Kasumi-1 (cell line): ENCODE results near the gene ITGA3.
A peak's percentile ranks its signal among the peaks of the same experiment; 100 is the strongest.

Experiments
- DNase-seq, 2 experiments: peaks; one replicate each; lab custom pipeline; 2025; lab: John Stamatoyannopoulos, UW

ITGA3 gene

GRCh38 chr17:50094753-50095619 lies 39.1 kb downstream of the ITGA3 start, which contains the start of gene PDK2:
PDK2 (plus strand) TSS chr17:50095351; CDS start chr17:50095436, 85 bp downstream.
- DNase-seq, result peak; percentile 98 to 99

- peak in 1 of 2 experiments; percentile 55 for DNase-seq
Observed at GRCh38 chr17:50095626-50096037, 39.7 kb downstream of the ITGA3 start.

DNA sequence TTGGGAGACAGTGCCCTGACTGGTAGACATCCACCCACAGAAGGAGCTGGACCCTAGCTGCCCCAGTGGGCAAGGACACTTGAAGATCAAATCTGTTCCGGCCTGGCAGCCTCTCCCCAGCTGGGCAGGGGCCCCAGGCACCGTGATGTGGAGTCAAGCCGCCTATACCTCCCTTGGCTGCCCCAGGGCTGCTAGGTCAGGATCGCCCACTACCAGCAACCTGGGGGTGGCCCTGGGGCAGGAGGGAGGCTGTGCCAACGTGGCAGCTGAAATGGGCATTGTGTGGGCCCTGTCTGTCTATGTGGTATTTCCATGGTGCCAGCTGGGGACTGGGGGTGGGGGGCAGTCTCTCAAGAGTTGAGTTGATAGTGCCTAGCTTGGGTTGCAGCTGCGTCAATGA lies 40.2 kb downstream of the ITGA3 start:
- DNase-seq, result no peak

DNA sequence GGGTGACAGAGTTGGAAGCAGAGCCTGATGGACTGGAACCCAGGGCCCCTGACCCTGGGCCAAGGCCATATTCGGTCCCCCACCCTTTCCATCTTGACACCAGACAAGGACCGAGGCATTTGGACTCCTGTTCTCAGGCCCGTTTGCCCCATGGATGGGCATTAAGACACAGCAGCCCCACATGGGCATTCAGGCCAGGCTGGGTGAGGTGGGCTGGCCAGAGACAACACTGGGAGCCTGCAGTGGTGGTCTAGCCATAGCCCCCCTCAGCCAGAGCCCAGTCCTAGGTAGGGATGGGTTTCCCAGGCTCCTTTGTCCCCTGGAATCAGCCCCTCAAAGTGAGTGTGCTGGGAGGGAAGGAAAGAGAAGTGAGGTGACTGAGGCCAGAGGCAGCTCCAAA lies 40.8 kb downstream of the ITGA3 start:
- no peak for DNase-seq

DNA sequence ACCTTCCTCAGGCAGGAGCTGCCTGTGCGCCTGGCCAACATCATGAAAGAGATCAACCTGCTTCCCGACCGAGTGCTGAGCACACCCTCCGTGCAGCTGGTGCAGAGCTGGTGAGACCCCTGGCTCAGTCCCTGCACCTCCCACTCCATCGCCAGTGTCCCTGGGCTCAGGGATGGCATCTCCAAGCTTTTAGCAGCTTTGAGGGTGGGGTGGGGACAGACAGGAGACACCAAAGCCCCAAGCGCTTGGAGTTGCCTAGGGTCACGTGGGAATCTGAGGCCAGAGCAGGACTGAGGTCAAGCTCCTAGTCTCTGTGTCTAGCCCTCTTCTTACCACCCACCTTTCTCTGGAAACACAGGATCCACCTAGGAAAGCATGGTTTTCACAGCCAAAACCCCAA lies 41.5 kb downstream of the ITGA3 start:
- no peak for DNase-seq

DNA sequence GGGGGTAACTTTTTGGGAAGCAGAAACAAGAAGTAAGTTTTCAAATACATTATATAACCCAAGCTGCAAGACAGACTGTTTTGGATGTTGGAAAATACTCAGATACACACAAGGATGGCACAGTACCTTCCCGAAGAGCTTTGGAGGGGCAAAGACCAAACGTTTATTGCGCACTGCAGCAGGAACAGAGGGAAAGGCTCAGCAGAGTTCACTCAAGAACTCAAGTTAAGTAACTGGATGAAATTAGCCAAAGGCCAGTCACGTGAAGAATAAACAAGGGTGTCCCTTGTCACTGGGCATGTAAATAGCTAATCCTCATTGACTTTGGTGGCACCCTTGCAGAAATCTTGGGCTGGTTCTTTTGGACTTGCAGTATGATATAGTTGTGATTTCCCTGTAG lies 42.0 kb downstream of the ITGA3 start:
- DNase-seq, result no peak

- DNase-seq, result no peak
Observed at GRCh38 chr17:50098583-50098982, 42.7 kb downstream of the ITGA3 start.

- DNase-seq, result no peak
Observed at GRCh38 chr17:50099003-50099402, 43.1 kb downstream of the ITGA3 start.

- no peak for DNase-seq
Observed at GRCh38 chr17:50100480-50100883, 44.6 kb downstream of the ITGA3 start.

DNA sequence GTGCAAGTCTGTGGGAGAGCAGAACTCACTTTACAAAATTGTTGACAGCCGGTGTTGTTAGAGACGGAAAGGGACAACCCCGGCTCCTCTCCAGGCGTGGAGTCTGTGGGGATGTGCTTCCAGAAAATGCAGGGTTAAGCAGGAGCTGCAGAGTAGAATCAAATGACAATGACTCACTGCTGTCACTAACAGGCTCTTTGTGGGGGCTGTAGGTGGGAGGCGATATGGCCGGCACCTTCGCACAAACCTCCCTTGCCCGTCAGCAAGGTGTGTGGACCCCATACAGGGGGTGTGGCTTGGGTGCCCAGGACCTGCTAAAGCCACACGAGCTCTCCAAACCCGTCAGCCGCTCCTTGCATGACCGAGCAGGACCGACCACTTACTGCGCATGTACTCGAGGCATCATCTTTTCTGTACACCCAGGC lies 45.0 kb downstream of the ITGA3 start:
- DNase-seq, result no peak

- DNase-seq, result no peak
Observed at GRCh38 chr17:50101346-50102163, 45.6 kb downstream of the ITGA3 start.

GRCh38 chr17:50102164-50102991 lies 46.5 kb downstream of the ITGA3 start:
- no peak for DNase-seq

GRCh38 chr17:50103252-50103651 lies 47.3 kb downstream of the ITGA3 start:
- DNase-seq, result no peak

- no peak for DNase-seq
Observed at GRCh38 chr17:50103941-50104340, 48.0 kb downstream of the ITGA3 start.

DNA sequence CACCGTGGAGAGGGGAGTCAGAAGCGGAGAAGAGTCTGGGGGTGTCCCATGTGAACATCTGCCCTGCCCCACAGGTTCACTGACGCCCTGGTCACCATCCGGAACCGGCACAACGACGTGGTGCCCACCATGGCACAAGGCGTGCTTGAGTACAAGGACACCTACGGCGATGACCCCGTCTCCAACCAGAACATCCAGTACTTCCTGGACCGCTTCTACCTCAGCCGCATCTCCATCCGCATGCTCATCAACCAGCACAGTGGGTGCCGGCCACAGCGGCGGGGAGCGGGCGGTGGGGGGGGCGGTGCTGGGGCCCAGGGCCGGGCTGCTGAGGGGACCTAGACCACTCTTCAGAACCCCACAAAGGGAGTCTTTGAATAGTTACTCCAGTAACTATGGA lies 49.9 kb downstream of the ITGA3 start:
- DNase-seq, result no peak

DNA sequence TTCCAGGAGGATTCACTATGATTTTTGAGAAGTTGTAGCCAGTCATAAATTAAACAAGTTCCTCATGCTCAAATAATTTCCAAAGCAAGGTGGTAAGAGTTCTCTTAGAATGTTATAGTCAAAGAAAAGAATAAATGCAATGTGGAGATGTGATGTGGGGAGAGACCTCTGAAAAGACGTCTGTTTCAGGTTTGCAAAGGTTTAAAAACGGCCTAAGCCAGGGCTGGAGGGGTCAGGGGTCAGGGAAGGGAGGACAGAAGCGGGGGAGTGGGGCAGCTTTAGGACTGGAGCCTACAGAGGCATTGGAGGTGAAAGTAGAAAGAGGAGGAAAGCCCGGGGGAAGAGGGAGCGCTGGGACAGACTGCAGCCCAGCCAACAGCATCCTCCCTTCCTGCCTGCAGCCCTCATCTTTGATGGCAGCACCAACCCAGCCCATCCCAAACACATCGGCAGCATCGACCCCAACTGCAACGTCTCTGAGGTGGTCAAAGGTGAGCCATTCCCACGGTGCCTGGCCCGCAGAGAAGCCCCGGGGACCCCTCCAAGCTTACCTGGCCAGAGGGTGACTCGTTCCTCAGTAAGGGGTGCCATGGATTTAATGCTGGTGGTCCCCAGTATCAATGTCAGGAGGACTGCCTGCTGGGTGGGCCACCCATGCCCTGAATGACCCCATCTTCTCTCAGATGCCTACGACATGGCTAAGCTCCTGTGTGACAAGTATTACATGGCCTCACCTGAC lies 50.7 kb downstream of the ITGA3 start:
- no peak for DNase-seq

DNA sequence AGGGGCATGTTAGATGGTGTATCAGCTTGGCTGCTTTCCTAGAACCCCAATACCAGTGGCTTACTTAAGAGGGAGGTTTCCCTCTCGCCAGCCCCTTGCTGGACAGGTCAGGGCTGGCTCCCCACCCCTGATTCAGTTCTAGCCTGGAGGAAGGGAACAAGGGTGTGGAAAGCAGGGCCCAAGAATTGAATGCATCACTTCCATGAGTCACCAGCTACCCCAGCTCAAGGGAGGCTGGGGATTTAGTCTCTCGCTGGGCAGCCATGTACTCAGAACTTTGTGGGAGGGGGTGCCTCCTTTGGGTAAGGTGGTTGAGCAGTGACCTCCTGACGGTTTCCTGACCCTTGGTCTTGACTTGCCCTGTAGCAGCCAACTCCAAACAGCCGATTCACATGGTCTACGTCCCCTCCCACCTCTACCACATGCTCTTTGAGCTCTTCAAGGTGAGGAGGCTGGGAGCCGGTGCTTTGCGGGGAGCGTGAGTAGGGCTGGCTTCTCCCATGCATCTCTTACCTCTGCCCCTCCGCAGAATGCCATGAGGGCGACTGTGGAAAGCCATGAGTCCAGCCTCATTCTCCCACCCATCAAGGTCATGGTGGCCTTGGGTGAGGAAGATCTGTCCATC lies 52.0 kb downstream of the ITGA3 start:
- no peak for DNase-seq

- DNase-seq, result no peak
Observed at GRCh38 chr17:50108556-50108955, 52.6 kb downstream of the ITGA3 start.

- DNase-seq, result no peak
Observed at GRCh38 chr17:50109207-50109606, 53.3 kb downstream of the ITGA3 start.

DNA sequence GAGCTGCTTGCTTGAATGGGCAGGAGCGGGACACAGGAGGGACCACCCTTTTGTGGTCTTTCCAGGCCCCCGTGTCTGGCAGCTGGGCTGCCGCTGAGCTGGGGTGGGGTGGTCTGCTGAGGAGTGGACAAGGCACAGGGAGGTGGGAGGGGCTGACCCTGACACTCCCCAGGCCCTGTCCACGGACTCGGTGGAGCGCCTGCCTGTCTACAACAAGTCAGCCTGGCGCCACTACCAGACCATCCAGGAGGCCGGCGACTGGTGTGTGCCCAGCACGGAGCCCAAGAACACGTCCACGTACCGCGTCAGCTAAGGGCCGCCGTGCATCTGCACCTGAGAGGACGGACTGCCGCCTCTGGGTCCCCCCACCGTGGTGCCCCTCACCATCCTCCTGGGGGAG lies 53.9 kb downstream of the ITGA3 start:
- DNase-seq, result no peak
